OCI-LY1 (cell line): ENCODE measurements around the gene BBS12.

Experiments used
- H2AFZ ChIP-seq: fragments of 200-600 bp; sonication (generic), shearing (Covaris generic); 2 replicates; pipeline ENCODE4 v1.6.0; 2014; ENCODE audit warnings: antibody characterized with exemption, mild to moderate bottlenecking, low read length
- H3F3A ChIP-seq: fragments of 200-600 bp; sonication (generic), shearing (Covaris generic); 2 replicates; pipeline ENCODE4 v1.6.0; 2014; ENCODE audit warnings: mild to moderate bottlenecking, antibody characterized with exemption, low read length, moderate library complexity; ENCODE audit not compliant: insufficient read depth
- H3K27ac ChIP-seq: fragments of 200-600 bp; sonication (generic); 2 replicates; pipeline ENCODE4 v1.5.1; 2014; ENCODE audit warnings: low read length, mixed run types, mild to moderate bottlenecking, low read depth; ENCODE audit not compliant: poor library complexity, severe bottlenecking
- H3K27me3 ChIP-seq: fragments of 200-600 bp; sonication (generic); 2 replicates; pipeline ENCODE4 v1.6.0; 2014; ENCODE audit warnings: antibody characterized with exemption, mild to moderate bottlenecking, low read length, moderate library complexity; ENCODE audit not compliant: insufficient read depth
- H3K36me3 ChIP-seq: fragments of 200-600 bp; sonication (generic); 2 replicates; pipeline ENCODE4 v1.6.1; 2014; ENCODE audit warnings: mild to moderate bottlenecking, antibody characterized with exemption, low read length, moderate library complexity, mixed read lengths; ENCODE audit not compliant: insufficient read depth
- H3K4me1 ChIP-seq: fragments of 200-600 bp; sonication (generic); 2 replicates; pipeline ENCODE4 v1.5.1; 2014; ENCODE audit warnings: mild to moderate bottlenecking, low read length, moderate library complexity; ENCODE audit not compliant: insufficient read depth, severe bottlenecking
- H3K4me2 ChIP-seq: fragments of 200-600 bp; sonication (generic), shearing (Covaris generic); 2 replicates; pipeline ENCODE4 v1.6.1; 2014; ENCODE audit warnings: low read length
- H3K4me3 ChIP-seq: fragments of 200-600 bp; sonication (generic); 2 replicates; pipeline ENCODE4 v1.5.1; 2014; ENCODE audit warnings: low read length, low read depth, mild to moderate bottlenecking, mixed read lengths; ENCODE audit not compliant: poor library complexity, severe bottlenecking
- H3K79me2 ChIP-seq: fragments of 200-600 bp; shearing (Covaris generic); 2 replicates; pipeline ENCODE4 v1.6.1; 2016; ENCODE audit warnings: mixed run types, low read length, mixed read lengths; ENCODE audit not compliant: insufficient read depth
- H3K9ac ChIP-seq: fragments of 200-600 bp; sonication (generic), shearing (Covaris generic); 2 replicates; pipeline ENCODE4 v1.6.1; 2014; ENCODE audit warnings: mild to moderate bottlenecking, low read length, mixed read lengths
- H3K9me2 ChIP-seq: fragments of 200-600 bp; sonication (generic), shearing (Covaris generic); 2 replicates; pipeline ENCODE4 v1.6.1; 2014; ENCODE audit warnings: low read depth, mild to moderate bottlenecking, low read length, mixed read lengths
- H3K9me3 ChIP-seq: fragments of 200-600 bp; shearing (Covaris generic); 2 replicates; pipeline ENCODE4 v1.6.1; 2014; ENCODE audit warnings: low read length, mixed read lengths
- H4K20me1 ChIP-seq: fragments of 200-600 bp; sonication (generic), shearing (Covaris generic); 2 replicates; pipeline ENCODE4 v1.6.0; 2016; ENCODE audit warnings: mild to moderate bottlenecking, low read length; ENCODE audit not compliant: insufficient read depth
- CTCF ChIP-seq: fragments of 200-600 bp; sonication (generic), shearing (Covaris generic); IDR thresholded peaks from 2 replicates; pipeline ENCODE4 v1.5.1; 2017; ENCODE audit warnings: mild to moderate bottlenecking, antibody characterized with exemption, low read length, moderate library complexity, mixed read lengths
- EZH2 ChIP-seq: fragments of 200-600 bp; sonication (generic), shearing (Covaris generic); IDR thresholded peaks from 2 replicates; pipeline ENCODE4 v1.8.0; 2017; ENCODE audit warnings: borderline replicate concordance, mixed run types, mild to moderate bottlenecking, antibody characterized with exemption, low read length, moderate library complexity, mixed read lengths

The BBS12 gene

DNA sequence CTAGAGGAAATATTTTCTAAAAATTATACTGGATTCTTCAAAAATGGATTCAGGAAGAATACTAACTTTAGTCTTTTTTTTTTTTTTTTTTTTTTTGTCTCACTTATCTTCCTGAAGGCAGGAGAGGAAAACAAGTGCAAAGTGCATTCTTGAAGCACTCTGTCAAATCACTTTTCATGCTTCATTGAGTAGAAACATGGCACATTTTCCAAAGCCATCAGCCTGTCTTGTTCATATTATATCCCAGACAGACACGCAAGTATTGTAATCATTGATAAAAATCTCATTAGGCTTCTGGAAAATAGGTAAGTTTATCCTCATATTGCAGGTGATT is 1.2 kb downstream of the BBS12 start:
- TF ChIP-seq EZH2 (no peak), CTCF (no peak)
- Histone ChIP-seq H3K4me2 (peak overlapping the region; percentile 92), H3K9me3 (0 out of 2 replicates have a peak, but pooled peaks cover 4% of the 10 kb centered on the region), H3K4me1 (peaks cover 19% of the 10 kb centered on the region), H4K20me1 (no peaks in the 10 kb centered on the region), H3K27me3 (no peaks in the 10 kb centered on the region), H3K36me3 (no peaks in the 10 kb centered on the region), H2AFZ (no peak overlapping the region; the same call in 1 of the 2 replicates), H3K9me2 (no peaks in the 10 kb centered on the region), H3K27ac (no peak overlapping the region), H3K4me3 (peak overlapping the region; percentile 84), H3F3A (no peaks in the 10 kb centered on the region), H3K9ac (no peak overlapping the region; the same call in 1 of the 2 replicates), H3K79me2 (no peaks in the 10 kb centered on the region)

- Histone ChIP-seq H3K36me3 (no peaks in the 10 kb centered on the region), H2AFZ (no peak overlapping the region), H3K9me2 (no peaks in the 10 kb centered on the region), H3K4me3 (no peak overlapping the region), H3K27me3 (no peaks in the 10 kb centered on the region), H3K9ac (no peak overlapping the region), H3K4me2 (no peak overlapping the region), H3F3A (no peaks in the 10 kb centered on the region), H3K79me2 (no peaks in the 10 kb centered on the region), H4K20me1 (no peaks in the 10 kb centered on the region), H3K27ac (no peak overlapping the region), H3K4me1 (no peaks in the 10 kb centered on the region), H3K9me3 (0 out of 2 replicates have a peak, but pooled peaks cover 4% of the 10 kb centered on the region)
- TF ChIP-seq CTCF (no peak), EZH2 (no peak)
Observed at GRCh38 chr4:122739174-122739573, 6.7 kb downstream of the BBS12 start.

DNA sequence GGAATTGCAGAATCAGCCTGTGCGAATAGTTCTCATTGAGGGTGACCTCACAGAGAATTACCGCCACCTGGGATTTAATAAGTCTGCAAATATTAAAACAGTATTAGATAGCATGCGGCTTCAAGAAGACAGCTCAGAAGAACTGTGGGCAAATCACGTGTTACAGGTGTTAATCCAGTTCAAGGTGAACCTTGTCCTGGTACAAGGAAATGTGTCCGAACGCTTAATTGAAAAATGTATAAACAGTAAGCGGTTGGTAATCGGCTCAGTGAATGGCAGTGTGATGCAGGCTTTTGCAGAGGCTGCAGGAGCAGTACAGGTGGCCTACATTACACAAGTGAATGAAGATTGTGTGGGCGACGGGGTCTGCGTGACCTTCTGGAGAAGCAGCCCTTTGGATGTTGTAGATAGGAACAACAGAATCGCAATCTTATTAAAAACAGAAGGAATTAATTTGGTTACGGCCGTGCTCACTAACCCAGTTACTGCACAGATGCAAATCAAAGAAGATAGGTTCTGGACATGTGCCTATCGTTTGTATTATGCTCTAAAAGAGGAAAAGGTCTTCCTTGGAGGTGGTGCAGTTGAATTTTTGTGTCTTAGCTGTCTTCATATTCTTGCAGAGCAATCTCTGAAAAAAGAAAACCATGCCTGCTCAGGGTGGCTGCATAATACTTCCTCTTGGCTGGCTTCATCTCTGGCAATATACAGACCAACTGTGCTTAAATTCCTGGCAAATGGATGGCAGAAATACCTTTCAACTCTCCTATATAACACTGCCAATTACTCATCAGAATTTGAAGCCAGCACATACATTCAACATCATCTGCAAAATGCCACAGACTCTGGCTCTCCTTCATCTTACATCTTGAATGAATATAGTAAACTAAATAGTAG is 10.7 kb downstream of the BBS12 start:
- H3K4me1 ChIP-seq, result no peaks in the 10 kb centered on the region
- no peak overlapping the region for H3K4me2 ChIP-seq
- no peak overlapping the region for H3K4me3 ChIP-seq
- no peaks in the 10 kb centered on the region for H3K27me3 ChIP-seq
- no peak overlapping the region for H3K27ac ChIP-seq
- H4K20me1 ChIP-seq, result no peaks in the 10 kb centered on the region
- H3K9me3 ChIP-seq, result no peaks in the 10 kb centered on the region
- H3K36me3 ChIP-seq, result no peaks in the 10 kb centered on the region
- H3F3A ChIP-seq, result no peaks in the 10 kb centered on the region
- H2AFZ ChIP-seq, result no peak overlapping the region
- no peaks in the 10 kb centered on the region for H3K79me2 ChIP-seq
- H3K9ac ChIP-seq, result no peak overlapping the region
- no peaks in the 10 kb centered on the region for H3K9me2 ChIP-seq
- no peak for TF ChIP-seq EZH2
- no peak for TF ChIP-seq CTCF
